AG09309 (cell line): ENCODE results near the gene GTF3C1.

ENCODE experiments used
- DNase-seq: peaks from one replicate; pipeline ENCODE4 v3.0.0-alpha.2; 2010; ENCODE audit warnings: low read depth
- H3K4me3 ChIP-seq: 2 replicates; pipeline ENCODE4 v1.5.1; 2011; ENCODE audit warnings: mild to moderate bottlenecking, low read depth, low read length, moderate library complexity; ENCODE audit not compliant: control insufficient read depth
- TF ChIP-seq, protein P1 (sequence below): IDR thresholded peaks from 2 replicates; pipeline ENCODE4 v1.5.1; 2011; ENCODE audit warnings: mild to moderate bottlenecking, low read depth, low read length, inconsistent platforms; ENCODE audit not compliant: insufficient read depth, control insufficient read depth; ENCODE audit errors: missing control alignments

GTF3C1 gene

DNA sequence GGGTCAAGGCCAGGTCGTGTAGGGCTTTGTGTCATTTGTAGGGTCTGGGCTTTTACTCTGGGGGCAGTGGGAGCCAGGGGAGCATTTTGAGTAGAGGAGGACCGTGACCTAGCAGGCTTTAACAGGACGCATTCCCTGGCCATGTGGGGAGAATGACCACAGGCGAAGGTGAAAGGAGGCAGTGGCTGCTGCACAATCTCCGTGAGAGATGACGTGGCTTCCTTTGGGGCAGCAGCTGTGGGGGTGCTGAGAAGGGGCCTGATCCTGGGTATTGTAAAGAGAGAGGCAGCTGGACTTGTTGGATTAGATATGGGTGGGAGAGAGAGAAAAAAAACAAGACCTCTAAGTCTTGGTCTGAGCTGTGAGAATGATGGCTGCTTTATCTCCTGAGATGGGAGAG, 46.3 kb upstream of the GTF3C1 start:
- DNase-seq: no peak
- TF ChIP-seq, protein P1, sequence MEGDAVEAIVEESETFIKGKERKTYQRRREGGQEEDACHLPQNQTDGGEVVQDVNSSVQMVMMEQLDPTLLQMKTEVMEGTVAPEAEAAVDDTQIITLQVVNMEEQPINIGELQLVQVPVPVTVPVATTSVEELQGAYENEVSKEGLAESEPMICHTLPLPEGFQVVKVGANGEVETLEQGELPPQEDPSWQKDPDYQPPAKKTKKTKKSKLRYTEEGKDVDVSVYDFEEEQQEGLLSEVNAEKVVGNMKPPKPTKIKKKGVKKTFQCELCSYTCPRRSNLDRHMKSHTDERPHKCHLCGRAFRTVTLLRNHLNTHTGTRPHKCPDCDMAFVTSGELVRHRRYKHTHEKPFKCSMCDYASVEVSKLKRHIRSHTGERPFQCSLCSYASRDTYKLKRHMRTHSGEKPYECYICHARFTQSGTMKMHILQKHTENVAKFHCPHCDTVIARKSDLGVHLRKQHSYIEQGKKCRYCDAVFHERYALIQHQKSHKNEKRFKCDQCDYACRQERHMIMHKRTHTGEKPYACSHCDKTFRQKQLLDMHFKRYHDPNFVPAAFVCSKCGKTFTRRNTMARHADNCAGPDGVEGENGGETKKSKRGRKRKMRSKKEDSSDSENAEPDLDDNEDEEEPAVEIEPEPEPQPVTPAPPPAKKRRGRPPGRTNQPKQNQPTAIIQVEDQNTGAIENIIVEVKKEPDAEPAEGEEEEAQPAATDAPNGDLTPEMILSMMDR: no peak
- no peak overlapping the region for H3K4me3 ChIP-seq

GRCh38 chr16:27595475-27595874, 45.8 kb upstream of the GTF3C1 start:
- TF ChIP-seq, protein P1: no peak
- no peak overlapping the region for H3K4me3 ChIP-seq
- DNase-seq: no peak

- TF ChIP-seq, protein P1: no peak
- no peak for DNase-seq
- no peak overlapping the region for H3K4me3 ChIP-seq
Observed at GRCh38 chr16:27591837-27592236, 42.1 kb upstream of the GTF3C1 start.

GRCh38 chr16:27588057-27588456, 38.3 kb upstream of the GTF3C1 start:
- no peak for DNase-seq
- TF ChIP-seq, protein P1: no peak
- H3K4me3 ChIP-seq: no peak overlapping the region

DNA sequence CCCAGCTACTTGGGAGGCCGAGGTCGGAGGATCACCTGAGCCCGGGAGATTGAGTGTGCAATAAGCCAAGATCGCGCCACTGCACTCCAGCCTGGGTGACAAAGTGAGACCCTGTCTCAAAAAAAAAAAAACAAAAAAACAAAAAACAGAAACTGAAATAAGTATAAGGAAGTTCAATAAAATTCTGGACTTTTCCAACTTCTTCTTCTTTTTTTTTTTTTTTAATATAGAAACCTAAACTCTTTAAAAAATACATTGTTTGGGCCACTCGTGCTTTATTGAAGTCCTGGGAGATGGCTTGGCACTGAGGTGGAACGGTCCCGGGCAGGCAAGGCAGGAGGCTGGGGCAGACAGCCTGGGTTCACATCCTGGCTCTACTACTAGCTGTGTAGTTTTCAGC, 37.0 kb upstream of the GTF3C1 start:
- no peak for DNase-seq
- H3K4me3 ChIP-seq: no peak overlapping the region
- TF ChIP-seq, protein P1: no peak

DNA sequence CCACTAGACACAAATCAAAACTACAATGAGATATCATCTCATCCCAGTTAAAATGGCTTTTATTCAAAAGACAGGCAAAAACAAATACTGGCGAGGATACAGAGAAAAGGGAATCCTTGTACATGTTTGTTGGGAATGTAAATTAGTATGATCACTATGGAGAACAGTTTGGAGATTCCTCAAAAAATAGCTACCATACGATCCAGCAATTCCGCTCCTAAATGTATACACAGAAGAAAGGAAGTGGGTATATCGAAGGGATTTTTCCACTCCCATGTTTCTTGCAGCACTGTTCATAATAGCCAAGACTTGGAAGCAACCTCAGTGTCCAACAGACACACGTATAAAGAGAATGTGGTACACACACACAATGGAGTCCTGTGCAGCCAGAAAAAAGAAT, 35.5 kb upstream of the GTF3C1 start:
- no peak overlapping the region for H3K4me3 ChIP-seq
- TF ChIP-seq, protein P1: no peak
- DNase-seq: no peak

DNA sequence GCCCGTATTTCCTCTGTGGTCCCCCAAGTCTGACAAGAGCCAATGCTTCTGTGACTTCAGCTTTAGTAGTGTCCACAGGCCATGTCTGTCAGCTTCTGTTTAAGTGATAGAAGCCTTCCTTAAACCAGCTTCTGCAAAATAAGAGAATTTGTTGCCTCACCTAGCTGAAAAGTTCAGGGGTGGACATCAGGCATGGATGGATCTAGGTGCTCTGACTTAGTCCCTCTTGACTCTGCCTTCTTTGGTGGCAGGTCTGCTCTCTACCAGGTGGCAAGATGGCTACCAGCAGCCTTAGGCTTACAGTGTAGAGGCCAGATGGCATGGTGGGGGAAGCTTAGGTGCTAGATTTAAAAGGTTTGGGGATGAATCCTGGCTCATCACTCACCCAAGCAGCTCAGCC, 33.9 kb upstream of the GTF3C1 start:
- DNase-seq: no peak
- H3K4me3 ChIP-seq: no peak overlapping the region
- TF ChIP-seq, protein P1: no peak
